WERI-Rb-1 (cell line): ENCODE data around the gene ST8SIA4.

Source experiments
- DNase-seq: peaks from one replicate; pipeline ENCODE4 v3.0.0-alpha.2; 2020
- H3K27ac ChIP-seq: fragments of 250-450 bp; sonication (Bioruptor Pico); 2 replicates; pipeline ENCODE4 v1.5.1; 2020; ENCODE audit warnings: mild to moderate bottlenecking, moderate library complexity
- H3K27me3 ChIP-seq: fragments of 250-450 bp; sonication (Bioruptor Pico); 2 replicates; pipeline ENCODE4 v1.5.1; 2021; ENCODE audit warnings: mild to moderate bottlenecking, low read depth, moderate library complexity; ENCODE audit not compliant: insufficient read depth, severe bottlenecking
- H3K36me3 ChIP-seq: fragments of 250-450 bp; sonication (Bioruptor Pico); 2 replicates; pipeline ENCODE4 v1.5.1; 2020; ENCODE audit warnings: mild to moderate bottlenecking, moderate library complexity
- H3K4me3 ChIP-seq: 2 replicates; pipeline ENCODE4 v1.5.1; 2011; ENCODE audit warnings: low read depth, mild to moderate bottlenecking, control low read depth, low read length
- H3K9me3 ChIP-seq: fragments of 250-450 bp; sonication (Bioruptor Pico); 2 replicates; pipeline ENCODE4 v1.5.1; 2021; ENCODE audit warnings: mild to moderate bottlenecking, moderate library complexity; ENCODE audit not compliant: severe bottlenecking
- CTCF ChIP-seq: IDR thresholded peaks from 2 replicates; pipeline ENCODE4 v1.5.1; 2011; ENCODE audit warnings: low read depth, mild to moderate bottlenecking, control low read depth, inconsistent platforms, low read length

ST8SIA4 gene

GRCh38 chr5:100834519-100834918 is 68.6 kb downstream of the ST8SIA4 start:
- no peaks in the 10 kb centered on the region for H3K27me3 ChIP-seq
- DNase-seq, result no peak
- no peaks in the 10 kb centered on the region for H3K9me3 ChIP-seq
- H3K36me3 ChIP-seq, result no peaks in the 10 kb centered on the region
- no peak overlapping the region for H3K4me3 ChIP-seq
- no peak overlapping the region for H3K27ac ChIP-seq
- TF ChIP-seq CTCF, result no peak

- no peak for TF ChIP-seq CTCF
- Histone ChIP-seq H3K27me3 (no peaks in the 10 kb centered on the region), H3K9me3 (no peaks in the 10 kb centered on the region), H3K4me3 (no peak overlapping the region), H3K27ac (no peak overlapping the region), H3K36me3 (no peaks in the 10 kb centered on the region)
- no peak for DNase-seq
These were observed 70.5 kb downstream of the ST8SIA4 start for GRCh38 chr5:100832252-100833230.

GRCh38 chr5:100828898-100829356 is 74.2 kb downstream of the ST8SIA4 start:
- no peaks in the 10 kb centered on the region for H3K9me3 ChIP-seq
- no peak overlapping the region for H3K27ac ChIP-seq
- TF ChIP-seq CTCF, result no peak
- no peaks in the 10 kb centered on the region for H3K27me3 ChIP-seq
- no peak overlapping the region for H3K4me3 ChIP-seq
- H3K36me3 ChIP-seq, result no peaks in the 10 kb centered on the region
- no peak for DNase-seq

GRCh38 chr5:100828071-100828897 is 74.8 kb downstream of the ST8SIA4 start:
- Histone ChIP-seq H3K4me3 (no peak overlapping the region), H3K27ac (no peak overlapping the region), H3K27me3 (no peaks in the 10 kb centered on the region), H3K9me3 (no peaks in the 10 kb centered on the region), H3K36me3 (no peaks in the 10 kb centered on the region)
- TF ChIP-seq CTCF, result no peak
- no peak for DNase-seq

GRCh38 chr5:100827481-100827889 is 75.6 kb downstream of the ST8SIA4 start:
- DNase-seq, result no peak

More at GRCh38 chr5:100827481-100827889, 75.6 kb downstream of the ST8SIA4 start:
- no peak overlapping the region for H3K4me3 ChIP-seq
- H3K27ac ChIP-seq, result no peak overlapping the region
- H3K27me3 ChIP-seq, result no peaks in the 10 kb centered on the region
- TF ChIP-seq CTCF, result no peak
- H3K9me3 ChIP-seq, result no peaks in the 10 kb centered on the region
- H3K36me3 ChIP-seq, result no peaks in the 10 kb centered on the region
